K562 (cell line): ENCODE data around the gene IFNGR2. TPM values are rescaled to one million over a fixed set of nuclear protein-coding genes. Genes with fewer than 3 reads are reported as not detected.

Source experiments
- ARNT ChIP-seq, 2 experiments: fragments of 450-650 bp; IDR thresholded peaks; 2 replicates each; pipeline ENCODE4 v1.6.1; 2016; ENCODE audit warnings: mild to moderate bottlenecking in 1 of 2
- EHMT2 ChIP-seq: fragments of 450-650 bp; IDR thresholded peaks from 2 replicates; pipeline ENCODE4 v1.6.1; 2018; ENCODE audit warnings: antibody characterized with exemption
- EP400 ChIP-seq: fragments of 450-650 bp; IDR thresholded peaks from 2 replicates; pipeline ENCODE4 v1.6.1; 2017; ENCODE audit warnings: antibody characterized with exemption, mild to moderate bottlenecking, moderate library complexity
- FUS ChIP-seq: fragments of 200-400 bp; formaldehyde crosslinking; optimal IDR thresholded peaks from 2 replicates; pipeline ENCODE3; 2017; ENCODE audit warnings: low read depth, low read length
- GABPB1 ChIP-seq: sonication (generic); formaldehyde crosslinking; IDR thresholded peaks from 2 replicates; pipeline ENCODE4 v1.8.0; 2022; ENCODE audit warnings: mild to moderate bottlenecking, missing genetic modification reagents
- GTF2F1 ChIP-seq: IDR thresholded peaks from 2 replicates; pipeline ENCODE4 v1.6.1; 2011; ENCODE audit warnings: low read depth, low read length, improper control_type of control experiment
- LEF1 ChIP-seq: fragments of 450-650 bp; IDR thresholded peaks from 2 replicates; pipeline ENCODE4 v1.6.1; 2016; ENCODE audit warnings: mild to moderate bottlenecking
- MAFF ChIP-seq: IDR thresholded peaks from 2 replicates; pipeline ENCODE4 v1.6.1; 2012; ENCODE audit warnings: low read length, improper control_type of control experiment
- MCM3 ChIP-seq: fragments of 450-650 bp; IDR thresholded peaks from 2 replicates; pipeline ENCODE4 v1.6.1; 2016
- NFE2 ChIP-seq: IDR thresholded peaks from 2 replicates; pipeline ENCODE4 v1.6.1; 2014; ENCODE audit warnings: antibody characterized with exemption, low read depth
- PRPF4 ChIP-seq: fragments of 200-400 bp; formaldehyde crosslinking; IDR thresholded peaks from one replicate; pipeline ENCODE4 v1.6.1; 2017; ENCODE audit warnings: low read length, low read depth, mild to moderate bottlenecking; ENCODE audit not compliant: insufficient read depth, poor library complexity, severe bottlenecking
- SMARCE1 ChIP-seq: fragments of 450-650 bp; IDR thresholded peaks from 2 replicates; pipeline ENCODE4 v1.7.1; 2016; ENCODE audit warnings: mild to moderate bottlenecking
- TBL1XR1 ChIP-seq, 2 experiments: IDR thresholded peaks; 2 replicates each; pipeline ENCODE4 v1.6.1; 2012; ENCODE audit warnings: improper control_type of control experiment in 2 of 2, low read length in 2 of 2, mild to moderate bottlenecking in 1 of 2
- ZBTB9 ChIP-seq: fragments of 450-650 bp; formaldehyde crosslinking; IDR thresholded peaks from 2 replicates; pipeline ENCODE4 v1.4.0; 2020; ENCODE audit warnings: mild to moderate bottlenecking, moderate library complexity
- ZFP1 ChIP-seq: fragments of 450-650 bp; formaldehyde crosslinking; IDR thresholded peaks from 2 replicates; pipeline ENCODE4 v1.4.0; 2020; ENCODE audit warnings: mild to moderate bottlenecking, mixed read lengths
- ZFP36 ChIP-seq: fragments of 150-350 bp; IDR thresholded peaks from 2 replicates; pipeline ENCODE4 v1.6.1; 2018; ENCODE audit warnings: low read length, low read depth; ENCODE audit not compliant: partially characterized antibody
- ZNF143 ChIP-seq: sonication (generic); formaldehyde crosslinking; IDR thresholded peaks from 2 replicates; pipeline ENCODE4 v1.9.0; 2022; ENCODE audit warnings: mild to moderate bottlenecking, missing genetic modification reagents
- ZNF263 ChIP-seq: sonication (generic); formaldehyde crosslinking; IDR thresholded peaks from 2 replicates; pipeline ENCODE4 v1.8.0; 2022; ENCODE audit warnings: mild to moderate bottlenecking, missing genetic modification reagents, borderline replicate concordance
- ZNF551 ChIP-seq: fragments of 250-450 bp; sonication (Bioruptor Pico); IDR thresholded peaks from 2 replicates; pipeline ENCODE4 v1.5.0; 2021; ENCODE audit warnings: mild to moderate bottlenecking, moderate library complexity
- ZNF583 ChIP-seq: fragments of 250-450 bp; sonication (Bioruptor Pico); IDR thresholded peaks from 2 replicates; pipeline ENCODE4 v1.4.0; 2020
- ZNF695 ChIP-seq: fragments of 450-650 bp; formaldehyde crosslinking; IDR thresholded peaks from 2 replicates; pipeline ENCODE4 v1.4.0; 2020; ENCODE audit warnings: mild to moderate bottlenecking, moderate library complexity
- ZNF699 ChIP-seq: fragments of 250-450 bp; sonication (Bioruptor Pico); IDR thresholded peaks from 2 replicates; pipeline ENCODE4 v1.8.0; 2021; ENCODE audit warnings: mild to moderate bottlenecking, moderate library complexity; ENCODE audit not compliant: insufficient replicate concordance
- polyA plus RNA-seq, 8 experiments: library from polyadenylated mRNA; depleted of rRNA in 4 of 8; stranded (reverse) in 5 of 8; unstranded in 3 of 8; fragments of >200 nt; fragmentation: Nextera tagmentation in 2 of 8; fragmentation: Illumina TruSeq in 1 of 8; extraction: Ambion mirVana in 2 of 8; extraction: Trizol in 1 of 8; gene quantifications; 2 replicates each; pipeline versions ENCODE4 v1.2.1 to v1.2.3, GENCODE V29; 2011 to 2014; ENCODE audit warnings: inconsistent platforms in 1 of 8, missing spikeins in 1 of 8
- total RNA-seq, 7 experiments: library from RNA; depleted of rRNA in 6 of 7; stranded (reverse); fragments of >200 nt in 6 of 7; fragmentation: Illumina TruSeq in 2 of 7; extraction: Trizol in 2 of 7; gene quantifications; 2 replicates each; pipeline versions ENCODE4 v1.2.1 to v1.2.3, GENCODE V29; 2011 to 2021; ENCODE audit warnings: low replicate concordance in 1 of 7
- TF ChIP-seq, protein P1 (sequence below): sonication (generic); formaldehyde crosslinking; IDR thresholded peaks from 2 replicates; pipeline ENCODE4 v1.4.0; 2020; ENCODE audit warnings: mild to moderate bottlenecking, missing genetic modification reagents
- TF ChIP-seq, protein P2 (sequence below): fragments of 450-650 bp; IDR thresholded peaks from 2 replicates; pipeline ENCODE4 v1.6.1; 2016; ENCODE audit warnings: antibody characterized with exemption

The IFNGR2 gene
- total and polyA plus RNA-seq, 9 of the 15 experiments (the other 6 are each of a cell fraction or from before 2014, with no cell fraction given): 6.7 to 58.0 (median 28.5) TPM

DNA sequence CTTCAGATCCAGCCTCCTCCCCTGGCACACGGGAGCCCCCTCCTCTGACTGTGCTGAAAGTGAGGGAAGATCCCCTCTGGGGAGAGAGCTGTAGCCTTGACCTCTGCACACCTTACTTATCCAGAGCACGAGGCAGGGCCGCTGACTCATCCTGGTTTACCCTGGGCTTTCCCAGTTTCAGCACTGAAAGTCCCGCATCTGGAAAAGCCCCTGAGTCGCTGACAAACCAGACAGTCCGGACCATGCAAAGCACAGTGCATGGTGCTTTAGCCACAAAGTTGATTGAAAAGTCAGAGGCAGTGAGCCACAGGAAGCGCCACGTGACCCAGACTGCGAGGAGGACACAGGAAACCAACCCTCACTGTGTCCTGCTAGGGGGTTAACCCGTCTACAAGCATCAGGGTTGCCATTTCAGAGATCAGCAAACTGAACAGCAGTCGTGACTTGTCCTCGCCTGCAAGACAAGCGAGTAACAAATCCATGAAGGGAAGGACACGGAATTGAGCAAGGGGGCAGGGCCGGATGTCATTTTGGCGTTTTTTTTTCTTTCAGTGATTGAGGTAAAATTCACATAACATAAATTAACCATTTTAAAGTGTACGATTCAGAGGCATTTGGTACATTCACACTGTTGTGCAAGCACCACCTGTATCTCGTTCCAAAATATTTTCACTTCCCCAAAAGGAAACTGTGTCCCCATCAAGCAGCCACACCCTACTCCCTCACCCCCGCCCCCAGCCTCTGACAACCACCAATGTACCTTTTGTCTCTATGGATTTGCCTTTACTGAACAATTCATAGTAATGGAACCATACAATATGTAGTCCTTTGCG lies 19.9 kb upstream of the IFNGR2 start (continued):
- peak; percentile 32; the same call in 1 of the 2 replicates for TF ChIP-seq MAFF
- TF ChIP-seq GABPB1: peak; percentile 30; the same call in 1 of the 2 replicates
- TF ChIP-seq ZFP1 (CRISPR knock-in tag): no peak
- TF ChIP-seq ZNF699 (CRISPR knock-in tag): no peak
- TF ChIP-seq NFE2: peak; percentile 77
- no peak for TF ChIP-seq ZNF143 (CRISPR knock-in tag)
- TF ChIP-seq ZNF263 (CRISPR knock-in tag): no peak
- TF ChIP-seq ZNF583 (CRISPR knock-in tag): 0 out of 2 replicates have a peak, but pooled peaks have one; percentile 56
- TF ChIP-seq, protein P1, sequence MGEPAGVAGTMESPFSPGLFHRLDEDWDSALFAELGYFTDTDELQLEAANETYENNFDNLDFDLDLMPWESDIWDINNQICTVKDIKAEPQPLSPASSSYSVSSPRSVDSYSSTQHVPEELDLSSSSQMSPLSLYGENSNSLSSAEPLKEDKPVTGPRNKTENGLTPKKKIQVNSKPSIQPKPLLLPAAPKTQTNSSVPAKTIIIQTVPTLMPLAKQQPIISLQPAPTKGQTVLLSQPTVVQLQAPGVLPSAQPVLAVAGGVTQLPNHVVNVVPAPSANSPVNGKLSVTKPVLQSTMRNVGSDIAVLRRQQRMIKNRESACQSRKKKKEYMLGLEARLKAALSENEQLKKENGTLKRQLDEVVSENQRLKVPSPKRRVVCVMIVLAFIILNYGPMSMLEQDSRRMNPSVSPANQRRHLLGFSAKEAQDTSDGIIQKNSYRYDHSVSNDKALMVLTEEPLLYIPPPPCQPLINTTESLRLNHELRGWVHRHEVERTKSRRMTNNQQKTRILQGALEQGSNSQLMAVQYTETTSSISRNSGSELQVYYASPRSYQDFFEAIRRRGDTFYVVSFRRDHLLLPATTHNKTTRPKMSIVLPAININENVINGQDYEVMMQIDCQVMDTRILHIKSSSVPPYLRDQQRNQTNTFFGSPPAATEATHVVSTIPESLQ: no peak
- no peak for TF ChIP-seq LEF1
- no peak for TF ChIP-seq MCM3
- peak; percentile 62; the same call in 1 of the 2 replicates for TF ChIP-seq EP400
- TF ChIP-seq FUS: no peak
- TF ChIP-seq ZBTB9 (CRISPR knock-in tag): peak; percentile 69; the same call in 1 of the 2 replicates
- no peak for TF ChIP-seq ZFP36
- no peak for TF ChIP-seq TBL1XR1 (IDR thresholded peaks at IDR 0.05; ENCODE audit: low read length in 2 of 2)
- no peak for TF ChIP-seq ZNF695 (CRISPR knock-in tag)
- TF ChIP-seq GTF2F1: no peak
- TF ChIP-seq ARNT (IDR thresholded peaks at IDR 0.05): no peak
- TF ChIP-seq, protein P2, sequence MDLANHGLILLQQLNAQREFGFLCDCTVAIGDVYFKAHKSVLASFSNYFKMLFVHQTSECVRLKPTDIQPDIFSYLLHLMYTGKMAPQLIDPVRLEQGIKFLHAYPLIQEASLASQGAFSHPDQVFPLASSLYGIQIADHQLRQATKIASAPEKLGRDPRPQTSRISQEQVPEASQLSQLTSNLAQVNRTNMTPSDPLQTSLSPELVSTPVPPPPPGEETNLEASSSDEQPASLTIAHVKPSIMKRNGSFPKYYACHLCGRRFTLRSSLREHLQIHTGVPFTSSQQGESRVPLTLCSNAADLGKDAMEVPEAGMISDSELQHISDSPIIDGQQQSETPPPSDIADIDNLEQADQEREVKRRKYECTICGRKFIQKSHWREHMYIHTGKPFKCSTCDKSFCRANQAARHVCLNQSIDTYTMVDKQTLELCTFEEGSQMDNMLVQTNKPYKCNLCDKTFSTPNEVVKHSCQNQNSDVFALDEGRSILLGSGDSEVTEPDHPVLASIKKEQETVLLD: peak; percentile 43; the same call in 1 of the 2 replicates
- TF ChIP-seq ZNF551 (CRISPR knock-in tag): no peak
- TF ChIP-seq SMARCE1: peak; percentile 48; the same call in 1 of the 2 replicates
- no peak for TF ChIP-seq EHMT2
- TF ChIP-seq PRPF4: no peak
